ENCODE measurements around the gene GGTA1.

Gene GGTA1

DNA sequence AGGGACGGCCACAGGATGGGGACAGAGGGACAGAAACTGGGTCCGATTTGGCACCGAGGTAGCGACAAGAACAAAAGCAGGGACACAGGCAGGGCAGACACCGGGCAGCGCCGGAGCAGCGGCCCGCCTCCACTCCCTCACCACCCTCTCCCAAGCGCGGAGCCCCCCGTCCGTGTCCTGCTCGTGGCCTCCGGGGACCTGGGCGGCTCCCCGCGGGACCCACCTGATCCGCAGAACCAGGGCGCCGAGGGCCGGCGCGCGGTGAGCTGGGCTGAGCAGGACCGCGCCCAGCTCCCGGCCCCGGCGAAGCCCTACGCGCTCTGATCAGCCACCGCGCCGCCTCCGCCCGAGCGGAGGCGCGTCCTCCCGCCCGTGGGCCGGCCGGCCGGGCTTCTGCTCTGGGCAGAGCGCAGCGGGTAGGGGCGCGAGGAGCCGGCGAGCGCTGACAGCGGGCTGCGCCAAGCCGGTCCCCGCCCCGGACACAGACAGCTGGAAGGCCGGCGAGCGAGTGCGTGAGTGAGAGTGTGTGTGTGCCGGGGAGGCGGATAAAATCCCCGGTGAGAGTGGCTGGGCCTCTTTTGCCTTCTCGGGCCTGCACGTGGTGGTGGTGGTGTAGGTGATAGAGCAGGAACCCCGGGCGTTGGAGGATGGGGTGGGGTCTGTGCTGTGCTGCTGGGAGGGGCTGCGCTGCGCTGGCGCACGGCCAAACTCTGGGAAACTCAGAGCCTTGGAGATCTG lies at the start of gene GGTA1:
Gene GGTA1 (minus strand): TSS at position 418 of the 738 bp plus-strand sequence. CDS start 31,922 bp downstream, outside the sequence.
- no peak within 1 kb of the TSS for H3K27ac ChIP-seq
- H2AFZ ChIP-seq (ENCODE audit: low read depth), result peak within 1 kb of the TSS; percentile 39
- no peaks in the 10 kb centered on the region for H3K36me3 ChIP-seq (ENCODE audit: insufficient read depth)
- H3K4me3 ChIP-seq (IDR thresholded peaks at IDR 0.05; ENCODE audit: insufficient read depth, low read depth, low read length), result no peak within 1 kb of the TSS
- peaks cover 19% of the 10 kb centered on the region for H3K27me3 ChIP-seq (ENCODE audit: insufficient read depth, low read depth)
- peak within 1 kb of the TSS; percentile 92 for H3K4me2 ChIP-seq
- H3K4me1 ChIP-seq (ENCODE audit: low read depth, poor library complexity, severe bottlenecking), result peaks cover 5% of the 10 kb centered on the region
- TF ChIP-seq, protein P1, sequence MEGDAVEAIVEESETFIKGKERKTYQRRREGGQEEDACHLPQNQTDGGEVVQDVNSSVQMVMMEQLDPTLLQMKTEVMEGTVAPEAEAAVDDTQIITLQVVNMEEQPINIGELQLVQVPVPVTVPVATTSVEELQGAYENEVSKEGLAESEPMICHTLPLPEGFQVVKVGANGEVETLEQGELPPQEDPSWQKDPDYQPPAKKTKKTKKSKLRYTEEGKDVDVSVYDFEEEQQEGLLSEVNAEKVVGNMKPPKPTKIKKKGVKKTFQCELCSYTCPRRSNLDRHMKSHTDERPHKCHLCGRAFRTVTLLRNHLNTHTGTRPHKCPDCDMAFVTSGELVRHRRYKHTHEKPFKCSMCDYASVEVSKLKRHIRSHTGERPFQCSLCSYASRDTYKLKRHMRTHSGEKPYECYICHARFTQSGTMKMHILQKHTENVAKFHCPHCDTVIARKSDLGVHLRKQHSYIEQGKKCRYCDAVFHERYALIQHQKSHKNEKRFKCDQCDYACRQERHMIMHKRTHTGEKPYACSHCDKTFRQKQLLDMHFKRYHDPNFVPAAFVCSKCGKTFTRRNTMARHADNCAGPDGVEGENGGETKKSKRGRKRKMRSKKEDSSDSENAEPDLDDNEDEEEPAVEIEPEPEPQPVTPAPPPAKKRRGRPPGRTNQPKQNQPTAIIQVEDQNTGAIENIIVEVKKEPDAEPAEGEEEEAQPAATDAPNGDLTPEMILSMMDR (conservative IDR thresholded peaks at IDR 0.05; ENCODE audit: low read depth, low read length), result no peak
- H3K79me2 ChIP-seq (ENCODE audit: insufficient read depth, low read depth), result no peaks in the 10 kb centered on the region
- H3K9ac ChIP-seq, result no peak within 1 kb of the TSS
- no peaks in the 10 kb centered on the region for H4K20me1 ChIP-seq (ENCODE audit: insufficient read depth)

DNA sequence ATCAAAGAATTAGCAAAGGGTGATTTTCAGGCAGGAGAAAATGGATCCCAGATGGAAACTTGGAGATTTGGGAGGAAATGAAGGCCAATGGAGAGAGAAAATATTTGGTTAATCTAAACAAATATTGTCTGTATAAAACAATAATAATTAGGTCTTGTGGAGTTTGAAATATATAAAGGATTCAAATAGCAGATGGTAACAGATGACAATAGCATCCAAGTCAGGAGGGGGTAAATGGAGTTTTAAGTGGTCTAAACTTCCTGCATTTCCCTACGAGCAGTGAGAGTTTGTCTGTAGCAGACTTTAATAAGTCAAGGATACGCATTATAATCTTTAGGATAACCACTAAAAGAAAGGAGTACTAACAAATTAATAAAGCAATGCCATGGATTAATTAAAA lies 49.0 kb upstream of the GGTA1 start:
- no peak overlapping the region for H3K27ac ChIP-seq
- H4K20me1 ChIP-seq (ENCODE audit: insufficient read depth), result no peaks in the 10 kb centered on the region
- H3K27me3 ChIP-seq (ENCODE audit: insufficient read depth, low read depth), result peaks cover 6% of the 10 kb centered on the region; the same call in 1 of the 2 replicates
- H3K4me3 ChIP-seq (IDR thresholded peaks at IDR 0.05; ENCODE audit: insufficient read depth, low read depth, low read length), result no peak overlapping the region
- TF ChIP-seq, protein P1 (conservative IDR thresholded peaks at IDR 0.05; ENCODE audit: low read depth, low read length), result no peak
- H3K9ac ChIP-seq, result no peak overlapping the region
- H3K4me1 ChIP-seq (ENCODE audit: low read depth, poor library complexity, severe bottlenecking), result no peaks in the 10 kb centered on the region
- H3K4me2 ChIP-seq, result no peak overlapping the region
- H2AFZ ChIP-seq (ENCODE audit: low read depth), result no peak overlapping the region
- no peaks in the 10 kb centered on the region for H3K79me2 ChIP-seq (ENCODE audit: insufficient read depth, low read depth)
- no peaks in the 10 kb centered on the region for H3K36me3 ChIP-seq (ENCODE audit: insufficient read depth)

DNA sequence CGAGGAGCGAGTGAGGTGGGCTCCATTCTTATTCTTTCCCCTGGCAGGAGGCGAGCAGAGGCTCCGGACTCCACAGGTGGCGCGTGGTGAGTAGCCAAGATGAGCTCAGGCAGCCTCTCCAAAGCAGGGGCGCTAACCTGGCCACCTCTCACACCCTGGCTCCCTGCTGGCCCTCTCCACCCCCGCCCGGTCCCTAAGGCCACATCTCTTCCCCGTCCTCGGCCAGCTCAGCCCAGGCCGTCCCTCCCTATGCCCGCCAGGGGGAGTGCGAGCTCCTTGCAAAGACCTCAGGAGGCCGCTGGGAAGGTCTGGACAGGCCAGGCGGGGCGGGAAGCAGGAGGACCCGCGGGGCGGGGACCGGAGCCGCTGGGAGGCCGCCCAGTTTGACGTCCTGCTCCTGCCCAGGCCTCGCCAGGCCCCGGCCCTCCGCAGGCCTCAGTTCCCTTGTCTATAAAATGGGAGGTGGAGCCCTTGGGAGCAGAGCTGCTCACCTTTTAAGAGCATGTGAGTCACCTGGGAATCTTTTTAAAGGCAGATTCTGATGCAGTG lies 46.3 kb upstream of the GGTA1 start:
- H3K79me2 ChIP-seq (ENCODE audit: insufficient read depth, low read depth), result no peaks in the 10 kb centered on the region
- H3K36me3 ChIP-seq (ENCODE audit: insufficient read depth), result no peaks in the 10 kb centered on the region
- H3K4me3 ChIP-seq (IDR thresholded peaks at IDR 0.05; ENCODE audit: insufficient read depth, low read depth, low read length), result no peak overlapping the region
- H2AFZ ChIP-seq (ENCODE audit: low read depth), result peak overlapping the region; percentile 52
- H3K27me3 ChIP-seq (ENCODE audit: insufficient read depth, low read depth), result peaks cover 6% of the 10 kb centered on the region; the same call in 1 of the 2 replicates
- peak overlapping the region; percentile 22; the same call in 1 of the 2 replicates for H3K4me2 ChIP-seq
- TF ChIP-seq, protein P1 (conservative IDR thresholded peaks at IDR 0.05; ENCODE audit: low read depth, low read length), result peak; percentile 85
- no peak overlapping the region for H3K27ac ChIP-seq
- no peak overlapping the region for H3K9ac ChIP-seq
- no peaks in the 10 kb centered on the region for H4K20me1 ChIP-seq (ENCODE audit: insufficient read depth)
- no peaks in the 10 kb centered on the region for H3K4me1 ChIP-seq (ENCODE audit: low read depth, poor library complexity, severe bottlenecking)

DNA sequence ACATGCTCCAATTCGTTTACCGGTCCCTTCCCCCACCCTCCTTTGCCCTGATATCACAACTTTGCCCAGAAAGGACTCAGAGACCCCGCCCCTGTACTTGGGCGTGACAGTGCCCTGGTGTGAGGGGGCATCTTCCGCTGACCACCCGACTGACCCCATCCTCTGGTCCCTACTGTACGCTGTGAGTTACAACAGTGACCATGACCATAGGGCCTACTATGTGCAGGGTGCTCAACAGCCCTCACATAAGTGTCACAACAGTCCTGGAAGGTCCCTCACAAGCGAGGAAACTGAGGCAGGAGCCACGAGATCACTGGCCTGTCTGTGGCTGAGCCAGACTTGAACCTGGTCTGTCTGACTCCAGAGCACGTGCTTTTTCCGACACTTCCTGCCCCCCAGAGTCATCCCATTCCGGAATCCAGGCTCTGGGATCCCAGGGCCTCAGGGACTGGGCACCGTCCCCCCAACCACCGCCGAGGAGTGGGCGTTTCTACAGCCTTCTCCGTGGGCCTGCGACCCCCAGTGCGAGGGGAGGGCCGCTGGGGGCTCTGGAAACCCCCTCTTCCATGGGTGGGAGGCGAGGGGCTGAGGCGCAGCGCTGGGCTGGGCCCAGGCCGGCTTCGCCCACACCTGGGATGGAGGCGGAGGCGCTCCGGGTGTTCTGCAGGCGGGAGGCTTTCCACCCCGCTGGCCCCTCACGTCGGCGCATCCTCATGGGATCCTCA lies 45.7 kb upstream of the GGTA1 start:
- no peak overlapping the region for H3K4me3 ChIP-seq (IDR thresholded peaks at IDR 0.05; ENCODE audit: insufficient read depth, low read depth, low read length)
- peak overlapping the region; percentile 22; the same call in 1 of the 2 replicates for H3K4me2 ChIP-seq
- H3K36me3 ChIP-seq (ENCODE audit: insufficient read depth), result no peaks in the 10 kb centered on the region
- no peaks in the 10 kb centered on the region for H4K20me1 ChIP-seq (ENCODE audit: insufficient read depth)
- no peak overlapping the region for H3K9ac ChIP-seq
- TF ChIP-seq, protein P1 (conservative IDR thresholded peaks at IDR 0.05; ENCODE audit: low read depth, low read length), result no peak
- no peak overlapping the region for H3K27ac ChIP-seq
- peaks cover 6% of the 10 kb centered on the region; the same call in 1 of the 2 replicates for H3K27me3 ChIP-seq (ENCODE audit: insufficient read depth, low read depth)
- H3K4me1 ChIP-seq (ENCODE audit: low read depth, poor library complexity, severe bottlenecking), result no peaks in the 10 kb centered on the region
- no peaks in the 10 kb centered on the region for H3K79me2 ChIP-seq (ENCODE audit: insufficient read depth, low read depth)
- H2AFZ ChIP-seq (ENCODE audit: low read depth), result peak overlapping the region; percentile 52; the same call in 1 of the 2 replicates

Data from KMS-11 (cell line).